Activated CD8-positive, alpha-beta memory T cell treated with anti-CD3 and anti-CD28 coated beads, Interleukin-2, amount 50 U/mL, for 24 hours (primary cell): ENCODE measurements around the gene RABGAP1.

Experiments used
- DNase-seq: peaks from one replicate; pipeline ENCODE4 v3.0.0-alpha.2; 2020; ENCODE audit errors: extremely low read depth

The RABGAP1 gene

DNA sequence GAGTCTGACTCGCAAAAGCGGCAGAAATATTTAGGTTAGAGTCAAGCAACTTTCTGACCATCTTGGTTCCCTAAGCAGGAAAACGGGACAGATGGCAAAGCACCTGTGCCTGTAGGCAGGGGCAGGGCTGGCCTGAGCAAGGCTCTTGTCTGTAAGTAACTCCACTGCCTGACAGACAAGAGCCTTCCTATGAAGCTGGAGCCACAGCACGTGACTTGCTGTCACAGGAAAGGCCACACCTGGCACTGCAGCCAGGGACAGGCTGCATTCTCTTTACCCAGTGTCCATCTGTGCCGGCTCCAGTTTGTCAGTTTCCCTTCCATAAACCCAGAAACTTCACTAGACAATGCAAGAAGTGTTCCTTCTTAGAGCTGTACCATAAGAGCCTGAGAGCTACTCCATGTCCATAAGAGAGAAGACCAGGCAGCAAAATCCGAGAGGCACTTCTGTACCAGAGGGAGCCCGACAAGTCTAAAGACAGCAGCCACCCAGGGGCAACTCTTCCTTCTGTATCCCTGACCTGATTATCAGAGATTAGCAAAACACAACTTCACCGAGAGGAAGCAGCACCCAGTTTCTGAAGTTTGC is 170.7 kb downstream of the RABGAP1 start:
- DNase-seq: no peak

DNA sequence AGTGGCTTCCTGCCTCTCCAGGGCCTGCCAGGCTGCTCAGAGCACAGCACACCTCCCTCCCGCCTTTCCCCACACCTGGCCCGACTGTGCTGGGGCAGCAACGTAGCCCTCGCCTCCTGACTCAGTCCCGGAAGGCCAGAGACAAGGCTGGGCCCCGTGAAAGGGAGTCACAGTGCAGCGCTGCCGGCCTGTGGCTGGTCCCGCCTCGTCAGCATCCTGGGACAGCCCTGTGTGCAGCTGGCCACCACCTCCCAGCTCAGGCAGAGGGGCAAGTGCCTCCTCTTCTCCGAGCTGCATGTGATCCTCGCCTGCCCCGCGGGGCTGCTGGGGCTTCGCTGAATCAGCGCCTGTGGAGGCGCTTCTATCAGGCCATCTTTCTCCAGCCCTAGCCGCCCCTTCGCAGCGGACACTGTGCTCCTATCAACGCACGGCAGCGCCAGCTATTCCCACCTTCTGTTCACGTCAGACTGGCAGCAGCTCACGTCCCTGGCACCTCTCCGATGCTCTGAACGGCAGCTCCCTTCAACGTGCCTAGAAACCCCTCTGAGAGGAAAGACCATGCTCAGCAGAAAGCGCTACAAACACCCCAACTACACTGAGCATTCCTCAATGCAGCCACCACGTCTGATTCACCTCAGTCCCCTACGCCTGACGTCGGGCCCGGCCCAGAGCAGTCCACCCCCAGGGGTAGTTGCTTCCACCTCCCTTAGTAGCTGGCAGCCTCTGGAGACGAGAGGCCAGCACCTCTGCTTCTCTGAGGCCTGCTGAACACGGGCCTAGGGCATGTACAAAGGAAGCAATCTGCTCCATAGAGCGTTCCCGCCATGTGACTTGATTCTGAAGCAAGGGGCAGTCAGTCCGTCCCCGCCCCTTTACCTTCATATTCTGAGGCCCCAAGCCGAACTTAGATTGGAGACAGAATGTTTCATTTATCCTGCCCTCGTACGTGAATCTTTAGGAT is 171.5 kb downstream of the RABGAP1 start:
- DNase-seq: no peak

DNA sequence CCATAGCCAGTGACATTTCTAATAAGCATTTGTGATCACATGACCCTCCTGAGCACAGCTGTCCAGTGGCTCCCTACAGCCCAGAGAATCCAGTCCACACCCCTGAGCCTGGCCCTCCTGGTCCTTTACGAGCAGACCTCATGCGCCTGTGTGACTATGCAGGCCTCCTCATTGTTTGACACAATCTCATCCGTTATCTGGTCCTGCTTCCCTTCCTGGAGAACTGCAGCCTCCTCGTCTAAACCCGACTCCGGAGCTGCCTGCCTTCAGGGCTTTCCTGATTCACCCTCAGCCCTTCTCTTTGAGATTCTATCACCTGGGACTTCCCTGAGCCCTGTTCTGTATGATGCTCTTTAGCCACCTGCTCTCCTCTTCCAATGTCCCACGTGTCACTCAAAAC is 172.4 kb downstream of the RABGAP1 start:
- DNase-seq: no peak

DNA sequence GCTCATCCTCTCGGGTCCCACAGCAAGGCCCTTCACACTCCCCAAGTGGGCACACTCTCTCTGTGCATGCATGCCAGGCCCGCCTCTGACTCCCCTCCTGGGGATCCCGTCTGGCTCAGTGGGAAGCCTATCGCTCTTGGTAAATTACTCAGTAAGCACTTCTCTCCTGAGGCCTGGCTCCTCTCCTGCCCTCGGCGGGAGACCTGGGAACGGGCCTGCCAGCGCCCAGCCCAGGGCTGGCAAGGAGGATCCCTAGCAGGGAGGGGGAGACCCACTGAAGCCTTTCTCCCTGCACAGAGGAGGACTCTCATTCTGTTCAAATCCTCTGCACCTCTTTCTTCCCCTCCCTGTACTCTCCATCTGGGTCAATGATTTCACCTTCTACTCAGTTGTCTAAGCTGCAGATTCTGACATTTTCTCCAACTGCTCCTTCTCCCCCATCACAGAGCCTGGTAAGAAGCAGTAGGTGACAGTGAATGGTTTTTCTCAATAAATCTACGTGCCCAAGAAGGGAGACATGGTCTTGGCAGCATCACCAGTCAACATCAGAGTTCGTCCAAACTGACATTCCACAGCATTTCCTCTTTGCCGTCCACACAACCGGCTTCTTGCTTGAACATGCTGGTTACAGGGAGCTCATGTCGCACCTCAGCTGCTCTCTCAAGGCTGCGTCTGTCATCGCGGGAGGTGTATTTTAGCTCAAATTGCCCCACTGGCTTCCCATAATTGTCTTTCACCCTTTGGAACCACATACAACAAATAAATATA is 174.5 kb downstream of the RABGAP1 start:
- DNase-seq: no peak

DNA sequence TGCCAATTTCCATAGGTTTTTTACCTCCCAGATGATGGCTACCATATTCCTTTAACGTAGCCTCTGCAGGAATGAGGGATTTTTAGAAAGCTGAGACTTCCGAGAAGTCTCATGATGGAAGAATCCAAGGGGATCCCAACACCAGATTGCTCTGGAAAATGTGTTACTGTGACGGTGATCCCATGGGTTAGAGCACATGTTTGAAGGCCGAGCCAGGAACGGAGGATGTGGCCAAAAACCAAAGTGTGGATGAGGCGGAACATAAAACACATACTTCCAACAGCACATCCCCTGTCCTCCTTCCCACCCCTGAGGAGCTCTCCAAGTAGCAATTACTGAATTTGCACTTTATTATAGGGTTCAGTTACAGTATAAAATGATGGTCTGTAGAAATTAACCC is 175.2 kb downstream of the RABGAP1 start:
- no peak for DNase-seq

DNA sequence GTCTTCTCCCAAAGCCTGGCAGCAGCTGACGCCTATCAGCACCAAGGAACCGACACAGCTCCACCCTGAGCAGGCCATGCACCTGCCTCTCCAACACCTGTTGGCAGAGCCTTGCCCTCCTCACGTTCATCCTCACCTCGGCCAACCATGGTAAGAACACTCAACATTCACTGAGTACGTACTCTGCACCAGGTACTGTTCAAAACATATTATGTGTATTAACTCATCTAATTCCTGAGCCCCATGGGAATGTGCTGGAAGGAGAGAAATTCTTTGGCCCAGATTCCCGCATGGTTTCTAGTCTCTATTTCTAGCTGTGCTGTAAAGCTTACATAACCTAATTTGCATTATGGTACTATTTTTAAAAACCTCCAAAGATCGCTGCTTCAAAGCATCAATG is 178.7 kb downstream of the RABGAP1 start:
- no peak for DNase-seq

DNA sequence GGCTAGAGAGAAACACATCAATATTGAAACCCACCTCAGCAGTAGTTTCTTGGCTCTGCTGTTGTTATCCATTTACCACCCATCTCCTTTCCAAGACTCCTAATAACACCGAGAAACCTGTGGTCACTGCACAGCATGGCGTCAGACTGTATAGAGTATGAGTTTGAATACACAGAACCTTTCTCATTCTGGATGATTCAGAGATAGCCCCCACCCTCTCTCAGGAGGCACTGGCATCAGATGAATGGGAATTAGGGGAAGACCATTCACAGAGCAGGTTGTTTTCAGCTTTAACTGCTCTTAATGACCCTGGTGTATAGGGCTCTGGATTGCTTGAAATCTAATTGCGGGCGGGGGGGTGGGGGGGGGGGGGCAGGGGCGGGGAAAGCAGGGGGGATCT is 179.3 kb downstream of the RABGAP1 start:
- DNase-seq: no peak

DNA sequence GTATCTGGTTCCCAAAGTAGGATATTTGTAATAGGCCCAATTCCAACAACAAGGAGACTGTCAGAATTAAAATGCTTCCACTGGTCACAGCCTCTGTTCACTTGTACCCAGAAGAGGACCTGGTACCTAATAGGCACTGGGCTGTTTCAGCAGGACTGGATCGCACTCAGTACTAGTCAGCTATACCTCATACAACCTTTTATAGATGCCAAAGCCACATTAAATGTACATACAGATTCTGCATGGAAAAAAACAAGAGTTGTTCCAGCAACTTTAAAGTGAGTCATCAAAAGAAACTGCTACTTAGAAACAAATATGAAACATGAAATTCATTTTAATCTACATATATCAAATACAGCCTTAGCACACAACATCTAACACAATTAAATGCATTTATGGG is 180.1 kb downstream of the RABGAP1 start:
- no peak for DNase-seq

DNA sequence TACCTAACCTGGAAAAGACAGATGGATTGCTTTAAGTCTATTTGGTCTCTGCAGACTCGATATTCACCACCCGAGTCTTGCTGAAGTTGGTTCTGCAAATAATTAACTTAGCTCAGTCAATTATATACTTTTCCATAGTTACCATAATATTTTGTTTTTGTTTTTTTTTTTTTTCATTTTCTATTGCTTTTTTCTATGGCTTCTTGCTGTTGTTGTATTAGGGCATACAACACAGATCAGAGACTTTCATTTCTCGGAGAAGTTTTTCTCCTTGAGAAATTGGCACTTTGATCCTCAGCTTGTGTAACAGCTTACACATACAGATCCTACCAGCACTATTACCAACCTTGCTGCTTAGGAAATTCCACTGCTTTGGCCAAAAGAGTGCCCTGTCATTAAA is 180.6 kb downstream of the RABGAP1 start:
- no peak for DNase-seq

DNA sequence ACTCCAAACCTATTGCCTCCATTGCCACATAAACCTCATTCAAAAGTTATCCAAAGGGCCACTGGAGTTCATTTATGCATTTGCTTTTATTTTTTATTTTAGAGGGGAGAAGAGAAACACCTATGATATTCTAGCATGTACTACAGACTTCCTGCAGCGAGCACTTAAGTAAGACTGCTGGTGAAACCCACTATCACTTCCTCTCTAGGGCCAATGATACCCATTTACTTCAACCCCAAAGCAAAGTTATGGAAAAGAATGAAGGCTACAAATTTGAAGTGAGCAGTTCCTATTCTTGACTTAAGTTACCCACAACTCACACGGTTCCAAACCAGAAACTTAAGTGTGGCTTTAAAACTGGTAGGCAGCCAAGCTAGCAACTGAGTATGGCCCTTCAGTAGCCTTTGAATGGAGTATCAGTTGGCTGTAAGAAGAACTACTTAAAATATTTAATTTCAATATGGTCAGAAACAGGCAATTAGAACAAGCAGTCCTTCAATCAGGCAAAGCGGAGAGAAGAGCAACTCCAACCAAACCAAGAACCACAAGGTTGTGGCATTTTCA is 186.8 kb downstream of the RABGAP1 start:
- no peak for DNase-seq

DNA sequence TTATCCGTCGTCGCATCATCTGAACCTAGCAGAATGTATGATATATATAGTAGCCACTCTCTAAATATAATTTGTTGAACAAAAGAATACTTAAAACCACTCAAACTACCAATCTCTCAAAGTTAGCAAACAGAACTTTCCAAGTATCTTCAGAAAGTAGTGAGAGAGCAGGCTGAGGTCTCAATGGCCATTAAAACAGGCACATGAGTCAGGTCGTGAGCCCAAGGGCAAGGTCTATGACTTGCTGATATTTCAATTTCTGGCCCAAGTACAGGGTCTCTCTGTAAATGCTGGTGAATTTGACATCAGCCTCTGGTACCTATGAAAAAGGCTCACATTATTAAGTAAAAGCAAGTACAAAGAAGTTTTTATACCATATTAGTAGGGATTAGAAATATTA is 187.8 kb downstream of the RABGAP1 start:
- no peak for DNase-seq

DNA sequence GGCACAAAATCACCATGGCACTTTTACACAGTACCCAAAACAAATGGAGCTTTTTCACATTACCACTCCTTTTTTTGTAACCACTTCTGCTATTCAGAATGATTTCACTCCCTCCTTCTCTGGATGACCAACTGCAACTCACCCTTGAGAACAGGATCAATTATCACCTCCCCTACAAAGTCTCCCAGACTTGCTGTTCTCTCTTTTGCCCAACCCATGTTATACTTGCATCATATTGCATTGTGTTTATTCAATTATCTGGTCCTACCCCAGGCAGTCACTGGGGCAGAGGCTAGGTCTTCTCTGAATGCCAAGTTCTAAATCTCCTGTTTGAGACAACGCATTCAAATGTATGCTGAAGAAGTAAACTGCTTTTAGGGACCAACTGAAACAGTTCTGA is 188.6 kb downstream of the RABGAP1 start:
- no peak for DNase-seq

DNA sequence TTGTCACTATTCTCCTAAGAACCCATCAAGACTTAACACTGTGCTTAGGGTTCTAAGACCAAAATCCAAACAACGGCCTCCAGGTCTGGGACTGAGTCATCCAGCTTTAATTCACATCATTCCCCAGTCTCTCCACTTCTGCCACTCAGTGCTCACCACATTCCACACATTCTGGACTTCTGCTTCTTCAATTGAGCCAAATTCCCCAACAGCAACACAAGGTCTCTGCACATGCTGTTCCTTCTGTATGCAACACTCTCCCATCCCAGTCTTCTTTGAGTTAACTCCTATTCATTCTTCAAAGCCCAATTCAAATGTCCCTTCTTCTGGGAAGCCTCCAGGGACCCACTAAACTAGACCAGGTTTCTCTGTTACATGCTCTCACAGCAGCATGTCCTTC is 190.4 kb downstream of the RABGAP1 start:
- no peak for DNase-seq

DNA sequence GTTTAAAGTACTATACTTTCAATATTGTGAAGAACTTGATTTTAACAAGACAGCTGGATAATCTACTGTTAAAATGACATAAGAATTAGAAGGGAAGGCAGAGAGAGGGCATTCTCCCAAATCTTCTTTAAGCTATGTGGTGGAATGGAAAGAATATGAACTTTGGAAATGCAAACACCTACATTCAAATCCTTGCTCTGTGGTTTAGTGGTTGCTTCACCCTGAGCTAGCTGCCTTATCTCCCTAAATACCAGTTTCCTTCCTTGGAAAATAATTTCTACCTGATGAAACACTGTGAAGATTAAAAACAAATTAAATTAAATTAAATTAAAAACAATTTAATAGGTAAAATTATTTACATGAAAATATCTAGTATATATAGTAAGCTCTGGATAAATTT is 191.2 kb downstream of the RABGAP1 start:
- no peak for DNase-seq

DNA sequence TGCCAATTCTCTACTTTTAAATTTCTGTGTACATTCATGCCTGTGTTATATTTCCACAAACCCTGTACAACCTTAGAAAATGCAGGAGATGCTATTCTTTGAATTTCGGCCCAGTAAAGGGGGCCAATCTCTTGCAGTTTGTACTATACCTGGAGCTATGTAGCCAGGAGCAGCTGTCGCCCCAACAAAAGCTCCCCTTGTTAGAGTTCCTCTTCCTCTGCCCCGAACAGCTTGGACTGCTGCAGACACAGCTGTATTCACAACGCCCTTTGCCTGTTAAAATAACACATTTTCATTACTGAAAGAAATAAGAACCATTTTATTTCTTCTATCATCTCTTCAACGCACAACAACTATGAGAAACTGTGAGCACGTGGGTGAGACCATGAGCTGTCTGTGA is 191.9 kb downstream of the RABGAP1 start:
- DNase-seq: no peak

DNA sequence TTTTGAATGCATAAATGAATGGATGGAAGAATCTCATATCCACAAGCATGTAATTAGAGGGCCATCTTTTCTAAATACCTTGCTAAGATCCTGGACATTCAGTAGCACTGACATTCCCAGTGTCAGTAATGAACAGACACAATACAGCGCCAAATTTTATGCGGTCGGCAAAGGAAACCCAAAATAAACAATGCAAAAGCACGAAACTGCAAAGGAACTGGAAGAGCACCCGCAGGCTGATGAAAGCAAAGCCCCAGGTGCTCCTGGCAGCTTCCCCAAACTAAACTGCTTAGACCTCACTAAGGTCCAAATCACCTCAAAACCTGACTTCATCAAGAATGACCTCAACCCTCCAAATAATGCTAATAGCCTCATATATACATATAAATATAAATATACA is 194.6 kb downstream of the RABGAP1 start:
- DNase-seq: no peak

DNA sequence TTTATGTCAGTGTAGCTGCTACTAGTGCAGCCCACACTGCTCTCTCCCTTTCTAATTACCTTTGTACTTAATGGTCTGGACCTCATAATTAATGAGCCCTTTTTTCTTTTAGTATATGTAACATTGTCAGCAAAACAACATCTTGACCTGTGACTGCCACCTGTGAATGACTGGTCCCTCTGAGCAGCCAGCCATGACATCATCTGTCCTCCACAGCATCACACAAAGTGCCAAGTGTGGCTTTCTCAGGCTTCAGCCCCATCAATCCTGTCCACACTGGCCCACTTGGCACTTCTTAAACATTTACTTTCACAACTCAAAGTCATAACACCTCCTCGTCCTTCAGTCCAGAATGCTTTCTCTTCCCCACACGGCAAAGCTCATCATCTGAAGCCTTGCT is 197.3 kb downstream of the RABGAP1 start:
- no peak for DNase-seq

DNA sequence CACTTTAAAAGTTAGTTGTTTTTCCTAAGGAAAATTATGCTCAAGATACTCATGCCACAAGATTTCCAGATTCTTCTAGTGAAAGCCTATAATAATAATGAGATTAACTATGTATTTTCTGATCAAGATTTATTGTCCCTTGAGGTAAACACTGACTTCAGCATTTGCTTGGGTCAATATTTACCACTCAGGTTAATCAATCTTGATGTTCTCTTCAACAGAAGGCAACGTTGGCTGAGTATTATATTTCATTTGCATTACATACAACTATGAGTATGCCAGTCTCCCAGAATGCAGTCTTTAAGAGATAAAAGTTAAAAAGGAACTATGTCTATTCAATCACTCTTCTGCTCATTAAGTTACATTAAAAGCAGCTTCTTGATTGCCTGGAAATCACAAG is 208.2 kb downstream of the RABGAP1 start:
- no peak for DNase-seq

DNA sequence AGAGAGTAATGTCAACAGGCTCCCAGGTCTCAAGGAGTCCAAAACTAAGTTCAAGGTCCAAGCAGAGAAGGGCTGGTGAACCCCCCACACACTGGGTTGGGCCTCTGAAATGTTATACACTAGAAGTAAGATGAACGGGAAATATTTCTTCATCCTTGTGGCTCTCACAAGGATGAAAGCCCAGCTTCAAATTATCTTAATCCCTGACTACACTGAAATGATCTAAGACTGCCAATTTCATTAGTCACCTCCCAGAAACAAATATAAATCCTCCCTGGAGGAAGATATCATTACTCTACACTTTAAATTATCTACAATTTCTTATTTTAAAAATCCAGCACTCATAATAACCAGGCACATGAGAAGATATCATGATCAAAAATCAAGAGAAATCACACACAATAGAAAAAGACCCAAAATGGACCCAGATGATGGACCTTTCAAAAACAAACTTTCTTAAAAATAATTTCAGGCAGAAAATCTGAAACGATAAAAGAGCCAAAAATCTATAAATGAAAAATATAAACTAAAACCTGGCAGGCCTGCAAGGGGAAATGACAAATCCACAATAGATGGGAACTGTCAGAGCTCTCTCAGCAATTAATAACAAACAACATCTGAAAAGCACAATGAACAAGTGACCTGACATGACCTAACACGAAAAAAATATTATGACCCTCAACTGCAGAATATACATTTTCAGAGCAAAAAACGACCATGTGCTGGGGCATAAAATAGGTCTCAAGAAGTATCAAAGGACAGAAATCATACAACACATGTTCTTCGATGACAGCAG is 210.1 kb downstream of the RABGAP1 start:
- no peak for DNase-seq
